GM23248 (cell line): ENCODE data around the gene NAV2. TPM values are rescaled to one million over a fixed set of nuclear protein-coding genes. Genes with fewer than 3 reads are reported as not detected.

Experiments used
- DNase-seq: peaks from one replicate; pipeline ENCODE4 v3.0.0-alpha.2; 2015
- H2AFZ ChIP-seq: fragments of 200-600 bp; sonication (generic); 2 replicates; pipeline ENCODE4 v1.6.1; 2016; ENCODE audit warnings: antibody characterized with exemption
- H3F3A ChIP-seq: fragments of 200-600 bp; sonication (generic); 2 replicates; pipeline ENCODE4 v1.6.1; 2016; ENCODE audit warnings: mild to moderate bottlenecking, antibody characterized with exemption, mixed run types; ENCODE audit not compliant: insufficient read depth
- H3K27ac ChIP-seq: fragments of 200-600 bp; sonication (generic); 2 replicates; pipeline ENCODE4 v1.5.1; 2016; ENCODE audit warnings: mild to moderate bottlenecking
- H3K27me3 ChIP-seq: fragments of 200-600 bp; sonication (generic); replicated peaks from 2 replicates; pipeline ENCODE4 v1.6.1; 2016; ENCODE audit warnings: mild to moderate bottlenecking; ENCODE audit not compliant: insufficient read depth
- H3K36me3 ChIP-seq: fragments of 200-600 bp; sonication (generic); 2 replicates; pipeline ENCODE4 v1.6.1; 2016; ENCODE audit warnings: low read depth, mild to moderate bottlenecking
- H3K4me1 ChIP-seq: fragments of 200-600 bp; sonication (generic); 2 replicates; pipeline ENCODE4 v1.6.1; 2016; ENCODE audit warnings: mild to moderate bottlenecking; ENCODE audit not compliant: insufficient read depth
- H3K4me2 ChIP-seq: fragments of 200-600 bp; sonication (generic); one replicate; pipeline ENCODE4 v1.6.1; 2016; ENCODE audit warnings: mild to moderate bottlenecking; ENCODE audit not compliant: unreplicated experiment
- H3K4me3 ChIP-seq: fragments of 200-600 bp; sonication (generic); 2 replicates; pipeline ENCODE4 v1.5.1; 2016; ENCODE audit warnings: mild to moderate bottlenecking
- H3K79me2 ChIP-seq: fragments of 200-600 bp; sonication (generic); 2 replicates; pipeline ENCODE4 v1.6.1; 2016; ENCODE audit warnings: mild to moderate bottlenecking; ENCODE audit not compliant: insufficient read depth
- H3K9ac ChIP-seq: fragments of 200-600 bp; sonication (generic); 2 replicates; pipeline ENCODE4 v1.6.1; 2016; ENCODE audit warnings: mild to moderate bottlenecking
- H3K9me2 ChIP-seq: fragments of 200-600 bp; sonication (generic); 2 replicates; pipeline ENCODE4 v1.6.1; 2016; ENCODE audit warnings: mixed run types, mild to moderate bottlenecking, moderate library complexity; ENCODE audit not compliant: insufficient read depth
- H3K9me3 ChIP-seq: fragments of 200-600 bp; sonication (generic); one replicate; pipeline ENCODE4 v1.6.1; 2017; ENCODE audit warnings: low read depth
- H4K20me1 ChIP-seq: fragments of 200-600 bp; sonication (generic); 2 replicates; pipeline ENCODE4 v1.6.0; 2016; ENCODE audit not compliant: insufficient read depth
- EZH2 ChIP-seq: fragments of 200-600 bp; sonication (generic); IDR thresholded peaks from 2 replicates; pipeline ENCODE4 v1.6.1; 2018; ENCODE audit warnings: antibody characterized with exemption, mild to moderate bottlenecking; ENCODE audit not compliant: insufficient read depth, poor library complexity, severe bottlenecking
- EZH2phosphoT487 ChIP-seq: fragments of 200-600 bp; sonication (generic); IDR thresholded peaks from 2 replicates; pipeline ENCODE4 v1.6.1; 2018; ENCODE audit warnings: antibody characterized with exemption, moderate library complexity, mild to moderate bottlenecking, low read depth; ENCODE audit not compliant: insufficient read depth
- WGBS, 2 experiments: methylation state at CpG; one replicate each; pipeline ENCODE4 v1.1.6; 2015 to 2017; ENCODE audit warnings: low lambda C conversion rate in 2 of 2, low coverage in 1 of 2; ENCODE audit errors: missing lambda C conversion rate in 2 of 2; 5-methylcytosine and 5-hydroxymethylcytosine counted together
- in situ Hi-C: fragments of 300-500 bp; cut with MboI; formaldehyde crosslinking; loops from 2 replicates; pipeline ENCODE4 v1.15.0; 2020
- polyA plus RNA-seq: library from polyadenylated mRNA; unstranded; fragments of >200 nt; fragmentation: Nextera tagmentation; extraction: Ambion mirVana; gene quantifications from 2 replicates; pipeline ENCODE4 v1.2.1, GENCODE V29; 2016
- total RNA-seq: library from RNA; depleted of rRNA; stranded (reverse); fragments of >200 nt; shearing (Covaris generic); gene quantifications from 2 replicates; pipeline ENCODE4 v1.2.3, GENCODE V29; 2014

NAV2 gene
- total and polyA plus RNA-seq, 2 experiments from 2014 or later = 5.7 to 11.9 TPM

- TF ChIP-seq EZH2phosphoT487 = no peak
- Histone ChIP-seq H3K4me2 (no peak overlapping the region), H3K79me2 (no peaks in the 10 kb centered on the region), H2AFZ (no peak overlapping the region), H3K9me3 (no peaks in the 10 kb centered on the region), H3K9me2 (no peaks in the 10 kb centered on the region), H3K27me3 (no peaks in the 10 kb centered on the region), H3K9ac (no peak overlapping the region), H3F3A (peaks cover 11% of the 10 kb centered on the region; the same call in 1 of the 2 replicates), H3K36me3 (peaks cover 33% of the 10 kb centered on the region; the same call in 1 of the 2 replicates), H3K27ac (no peak overlapping the region), H3K4me1 (no peaks in the 10 kb centered on the region), H4K20me1 (no peaks in the 10 kb centered on the region), H3K4me3 (no peak overlapping the region)
- no peak for DNase-seq
- 53 to 54% methylated on average over 2 of the region's 2 CpGs for WGBS, 2 experiments
- in situ Hi-C loops = no loop called here
Observed at GRCh38 chr11:20055312-20055711, 342.7 kb downstream of the NAV2 start.

- TF ChIP-seq EZH2 (no peak), EZH2phosphoT487 (no peak)
- DNase-seq = no peak
- Histone ChIP-seq H2AFZ (no peak overlapping the region), H3K79me2 (no peaks in the 10 kb centered on the region), H3F3A (peaks cover 11% of the 10 kb centered on the region; the same call in 1 of the 2 replicates), H3K4me3 (no peak overlapping the region), H3K9me3 (no peaks in the 10 kb centered on the region), H3K36me3 (peaks cover 37% of the 10 kb centered on the region; the same call in 1 of the 2 replicates), H3K9ac (no peak overlapping the region), H3K27ac (no peak overlapping the region), H4K20me1 (no peaks in the 10 kb centered on the region), H3K4me2 (no peak overlapping the region), H3K9me2 (no peaks in the 10 kb centered on the region), H3K27me3 (no peaks in the 10 kb centered on the region), H3K4me1 (no peaks in the 10 kb centered on the region)
- WGBS, 2 experiments = 78 to 83% methylated on average over 8 of the region's 8 CpGs
- in situ Hi-C loops = no loop called here
Observed at GRCh38 chr11:20056109-20056949, 343.7 kb downstream of the NAV2 start.

DNA sequence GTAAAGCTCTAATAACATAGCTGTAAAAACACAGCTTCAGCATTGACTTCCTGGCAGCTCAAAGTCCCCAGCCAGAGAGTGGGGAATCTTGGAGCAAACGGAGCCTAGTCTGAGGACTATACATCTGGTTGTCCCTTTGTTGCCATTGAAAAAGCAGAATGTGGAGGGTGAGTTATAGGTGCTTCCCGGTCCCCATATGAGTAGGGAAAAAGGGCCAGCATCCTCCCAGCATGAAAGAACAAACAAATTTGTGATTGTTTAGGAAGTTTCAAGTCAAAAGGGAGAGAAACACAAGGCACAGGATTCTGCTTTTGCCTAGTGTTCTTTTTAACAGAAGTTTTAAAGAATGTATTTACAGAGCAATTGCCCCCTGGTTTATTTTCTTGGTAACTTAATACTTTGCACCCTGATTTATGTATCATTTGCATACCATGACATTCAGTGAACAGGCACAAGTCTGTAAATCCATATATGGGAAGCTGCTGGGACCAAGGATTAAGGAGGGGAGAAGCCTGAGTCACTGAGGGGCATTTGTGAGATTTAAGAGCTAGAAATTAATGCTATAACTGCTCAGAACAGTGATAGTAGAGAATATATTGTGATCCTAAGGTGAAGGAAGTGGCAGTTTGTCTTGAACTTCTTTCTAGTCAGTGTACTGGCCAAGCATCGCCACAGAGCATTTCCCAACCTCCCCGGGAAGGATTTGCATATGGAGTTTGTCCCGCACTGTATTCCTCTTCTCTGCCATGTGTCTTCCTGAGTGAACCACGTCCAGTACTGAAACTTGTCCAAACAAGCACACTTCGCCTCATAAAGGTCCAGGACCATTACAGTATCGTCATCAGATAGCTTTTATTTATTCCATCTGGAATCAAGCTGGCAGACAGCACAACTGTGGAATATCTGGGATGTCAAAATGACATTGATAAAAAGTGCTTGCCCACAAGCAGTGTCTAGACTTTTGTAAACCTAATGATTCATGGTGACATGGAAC, 344.6 kb downstream of the NAV2 start:
- Histone ChIP-seq H3K4me3 (no peak overlapping the region), H4K20me1 (no peaks in the 10 kb centered on the region), H3K4me1 (no peaks in the 10 kb centered on the region), H2AFZ (no peak overlapping the region), H3K36me3 (peaks cover 40% of the 10 kb centered on the region; the same call in 1 of the 2 replicates), H3K27ac (no peak overlapping the region), H3F3A (peaks cover 11% of the 10 kb centered on the region; the same call in 1 of the 2 replicates), H3K27me3 (no peaks in the 10 kb centered on the region), H3K79me2 (no peaks in the 10 kb centered on the region), H3K9me3 (no peaks in the 10 kb centered on the region), H3K9ac (no peak overlapping the region), H3K9me2 (no peaks in the 10 kb centered on the region), H3K4me2 (no peak overlapping the region)
- DNase-seq = no peak
- in situ Hi-C loops = no loop called here
- WGBS, 2 experiments = 66 to 77% methylated on average over 8 of the region's 8 CpGs
- no peak for TF ChIP-seq EZH2phosphoT487
- TF ChIP-seq EZH2 = no peak

DNA sequence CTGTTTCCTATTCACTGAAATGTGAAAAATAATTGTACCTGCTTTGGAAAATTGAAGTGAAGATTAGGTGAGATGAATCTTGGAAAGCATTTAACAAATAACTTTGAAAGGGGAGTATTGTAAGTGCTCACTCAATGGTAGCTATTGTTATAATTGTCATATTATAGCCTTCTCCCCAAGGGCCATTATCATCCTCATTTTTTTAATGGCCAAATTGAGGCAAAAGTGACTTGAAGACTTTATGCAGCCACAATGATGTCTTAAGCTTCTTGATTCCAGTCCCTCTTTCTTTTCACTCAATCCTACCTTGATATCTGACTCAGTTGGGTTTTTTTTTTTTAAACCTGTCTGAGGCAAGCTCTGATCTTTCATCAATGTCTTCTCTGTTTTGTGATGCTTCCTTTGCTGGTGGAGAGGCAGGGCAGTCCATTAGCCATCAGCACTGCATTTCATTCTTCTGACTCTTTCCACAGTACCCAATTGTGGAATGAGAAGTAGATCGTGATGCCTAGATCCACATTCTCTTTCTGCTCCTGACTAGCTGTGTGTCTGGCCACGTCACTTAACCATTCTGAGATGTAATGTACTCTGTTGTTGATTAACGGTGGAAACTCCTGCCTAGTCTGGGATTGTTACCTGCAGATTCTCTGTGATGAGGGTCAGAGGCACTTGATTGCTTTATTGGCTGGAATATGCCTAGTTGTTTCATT, 346.3 kb downstream of the NAV2 start:
- H3K4me1 ChIP-seq = no peaks in the 10 kb centered on the region
- H4K20me1 ChIP-seq = no peaks in the 10 kb centered on the region
- TF ChIP-seq EZH2phosphoT487 = no peak
- TF ChIP-seq EZH2 = no peak
- no peak overlapping the region for H3K27ac ChIP-seq
- no peaks in the 10 kb centered on the region for H3K27me3 ChIP-seq
- no peaks in the 10 kb centered on the region for H3K79me2 ChIP-seq
- H3K9me2 ChIP-seq = no peaks in the 10 kb centered on the region
- DNase-seq = peak; percentile 14
- WGBS, 2 experiments = 93 to 94% methylated on average over 3 of the region's 3 CpGs
- H3F3A ChIP-seq = peaks cover 11% of the 10 kb centered on the region; the same call in 1 of the 2 replicates
- no peak overlapping the region for H3K9ac ChIP-seq
- H3K4me2 ChIP-seq = no peak overlapping the region
- H3K36me3 ChIP-seq = peaks cover 40% of the 10 kb centered on the region; the same call in 1 of the 2 replicates
- H3K4me3 ChIP-seq = no peak overlapping the region
- no peaks in the 10 kb centered on the region for H3K9me3 ChIP-seq
- in situ Hi-C loops = no loop called here
- no peak overlapping the region for H2AFZ ChIP-seq
